Kidney (tissue), 14 donors: ENCODE data around the gene CD53. TPM values are rescaled to one million over a fixed set of nuclear protein-coding genes. Genes with fewer than 3 reads are reported as not detected.

Experiments used
- DNase-seq, 5 donors: peaks; one replicate each; pipeline ENCODE4 v3.0.0-alpha.2; 2013 to 2020
- FAIRE-seq: peaks from 2 replicates; lab custom pipeline; 2012; peaks lifted over from hg19 to GRCh38; lab: Jason Lieb, UNC
- H3K27ac ChIP-seq, 2 donors: one replicate each; pipeline ENCODE4 v1.7.0; 2013; ENCODE audit warnings: low read depth in 2 of 2, low read length in 2 of 2, inconsistent platforms in 1 of 2
- H3K27me3 ChIP-seq: one replicate; pipeline ENCODE4 v1.7.1; 2013; ENCODE audit warnings: low read length, inconsistent platforms; ENCODE audit not compliant: control insufficient read depth, insufficient read depth
- H3K36me3 ChIP-seq, 3 donors: one replicate each; pipeline versions ENCODE4 v1.7.0 to v1.7.1; 2013; ENCODE audit warnings: low read length in 3 of 3, control low read depth in 1 of 3, inconsistent platforms in 1 of 3; ENCODE audit not compliant: insufficient read depth in 3 of 3, control insufficient read depth in 2 of 3
- H3K4me1 ChIP-seq, 3 donors: one replicate each; pipeline versions ENCODE4 v1.7.0 to v1.7.1; 2013; ENCODE audit warnings: low read length in 3 of 3, inconsistent platforms in 1 of 3, low read depth in 1 of 3; ENCODE audit not compliant: control insufficient read depth in 2 of 3, insufficient read depth in 2 of 3
- H3K4me3 ChIP-seq, 3 donors: one replicate each; pipeline versions ENCODE4 v1.7.0 to v1.8.1; 2013; ENCODE audit warnings: low read length in 3 of 3, control low read depth in 1 of 3, inconsistent platforms in 1 of 3
- H3K9ac ChIP-seq, 3 donors: one replicate each; pipeline versions ENCODE4 v1.7.0 to v1.7.1; 2013; ENCODE audit warnings: low read length in 3 of 3, control low read depth in 1 of 3, inconsistent platforms in 1 of 3
- H3K9me3 ChIP-seq, 3 donors: one replicate each; pipeline versions ENCODE4 v1.7.0 to v1.7.1; 2013; ENCODE audit warnings: low read length in 3 of 3, control low read depth in 1 of 3, inconsistent platforms in 1 of 3; ENCODE audit not compliant: control insufficient read depth in 2 of 3, insufficient read depth in 1 of 3
- CTCF ChIP-seq: IDR thresholded peaks from 3 replicates; pipeline ENCODE4 v1.5.1; 2012; ENCODE audit warnings: mild to moderate bottlenecking, moderate library complexity, borderline replicate concordance; ENCODE audit not compliant: insufficient read depth; ENCODE audit errors: extremely low read depth
- intact Hi-C: fragments of 100-400 bp; cut with DNase I; formaldehyde crosslinking; loops from one replicate; pipeline ENCODE4 v1.11.1; 2022
- polyA plus RNA-seq: library from polyadenylated mRNA; stranded (reverse); fragments of 350-450 nt; fragmentation: Illumina TruSeq; extraction: RNeasy Lipid Tissue Mini Kit (QIAGEN cat#74804); gene quantifications from one replicate; pipeline ENCODE4 v1.2.3, GENCODE V29; 2014; ENCODE audit warnings: low read depth, low replicate concordance; ENCODE audit not compliant: insufficient read depth
- total RNA-seq: library from RNA; stranded (reverse); fragmentation: NEBNext Ultra II Directional; extraction: Animal tissue kit (Norgen Biotek cat#: 25700); gene quantifications from one replicate; pipeline ENCODE4 v1.2.1, GENCODE V29; 2021
- donor health status: control.
- donor health status: control.
- donor health status: control.
- donor health status: control.
- donor health status: control.
- donor health status: DM: yes; HTN: yes; CAD: no.
- donor health status: Normal renal cell carcinoma (clear cell type).

The CD53 gene
- total and polyA plus RNA-seq, 2 donors from 2014 or later = 10.7 to 70.9 TPM

GRCh38 chr1:110912784-110913183 lies 39.8 kb downstream of the CD53 start:
- H3K36me3 ChIP-seq = no peaks in the 10 kb centered on the region
- no peak for FAIRE-seq

DNA sequence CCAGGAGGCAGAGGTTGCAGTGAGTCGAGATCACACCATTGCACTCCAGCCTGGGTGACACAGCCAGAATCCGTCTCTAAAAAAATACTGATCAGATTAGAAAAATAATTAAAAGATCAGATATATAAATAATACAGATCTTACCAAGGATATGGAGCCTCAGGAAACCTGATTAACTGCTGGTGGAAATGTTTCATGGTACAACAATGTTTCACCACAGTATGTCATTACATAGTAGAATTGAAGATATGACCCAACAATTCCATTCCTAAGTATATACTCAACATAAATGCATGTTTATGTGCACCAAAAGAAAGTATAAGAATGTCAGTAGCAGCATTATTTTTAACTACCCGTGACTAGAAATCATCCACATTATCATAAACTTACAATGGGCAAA lies 41.7 kb downstream of the CD53 start:
- no peak for FAIRE-seq
- no peak for TF ChIP-seq CTCF
- DNase-seq = no peak

More at GRCh38 chr1:110912784-110913183, 39.8 kb downstream of the CD53 start:
- Histone ChIP-seq H3K27ac (no peak overlapping the region), H3K4me3 (no peak overlapping the region), H3K4me1 (no peaks in the 10 kb centered on the region), H3K9ac (no peak overlapping the region), H3K9me3 (peaks cover 0 to 14% (median 3%) of the 10 kb centered on the region in 3 donors), H3K27me3 (no peaks in the 10 kb centered on the region)
- DNase-seq = no peak
- TF ChIP-seq CTCF = no peak
- intact Hi-C loops = no loop called here

GRCh38 chr1:110915804-110916203 lies 42.9 kb downstream of the CD53 start:
- DNase-seq (no peak), FAIRE-seq (no peak)
- Histone ChIP-seq H3K27me3 (no peaks in the 10 kb centered on the region), H3K9ac (no peak overlapping the region), H3K4me1 (no peaks in the 10 kb centered on the region), H3K9me3 (peaks cover 0 to 14% (median 3%) of the 10 kb centered on the region in 3 donors), H3K27ac (no peak overlapping the region), H3K4me3 (no peak overlapping the region), H3K36me3 (no peaks in the 10 kb centered on the region)
- intact Hi-C loops = no loop called here
- TF ChIP-seq CTCF = no peak

More for the DNA sequence above, 41.7 kb downstream of the CD53 start:
- peaks cover 0 to 14% (median 3%) of the 10 kb centered on the region in 3 donors for H3K9me3 ChIP-seq
- intact Hi-C loops = no loop called here
- no peaks in the 10 kb centered on the region for H3K27me3 ChIP-seq
- H3K27ac ChIP-seq = no peak overlapping the region
- H3K4me3 ChIP-seq = no peak overlapping the region
- H3K9ac ChIP-seq = no peak overlapping the region
- no peaks in the 10 kb centered on the region for H3K36me3 ChIP-seq
- H3K4me1 ChIP-seq = no peaks in the 10 kb centered on the region

DNA sequence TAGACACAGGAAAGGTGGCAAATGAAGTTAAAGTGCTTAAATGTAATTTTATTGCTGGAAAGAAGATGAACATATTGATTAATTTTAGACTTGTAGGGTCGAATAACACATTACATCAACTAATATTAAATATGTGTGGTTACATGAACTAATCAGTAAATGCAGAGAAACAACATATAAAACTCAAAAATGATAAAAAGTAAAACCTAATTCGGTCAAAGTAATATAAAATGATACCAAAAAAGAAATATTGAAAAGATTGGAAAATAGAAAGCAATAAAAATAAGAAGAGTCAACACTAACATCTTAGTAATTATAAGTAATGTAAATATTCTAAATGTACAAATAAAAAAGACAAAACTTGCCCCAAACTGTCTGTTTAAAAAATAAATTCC lies 43.3 kb downstream of the CD53 start:
- no peak for DNase-seq
- H3K9me3 ChIP-seq = peaks cover 0 to 14% (median 3%) of the 10 kb centered on the region in 3 donors
- no peaks in the 10 kb centered on the region for H3K4me1 ChIP-seq
- H3K36me3 ChIP-seq = no peaks in the 10 kb centered on the region
- no peak for TF ChIP-seq CTCF
- no peak overlapping the region for H3K9ac ChIP-seq
- H3K27ac ChIP-seq = no peak overlapping the region
- no peak for FAIRE-seq
- H3K4me3 ChIP-seq = no peak overlapping the region
- intact Hi-C loops = no loop called here
- H3K27me3 ChIP-seq = no peaks in the 10 kb centered on the region
